Neural crest cell (in vitro differentiated cells): ENCODE measurements around the gene COL11A1. TPM values are rescaled to one million over a fixed set of nuclear protein-coding genes. Genes with fewer than 3 reads are reported as not detected.
"Not testable (repeated sequence)": the region's sequence is repeated elsewhere in the genome, so short reads cannot be mapped to it uniquely, and the experiment has no call there.

Source experiments
- DNase-seq: peaks from one replicate; pipeline ENCODE4 v3.0.0; 2021; ENCODE audit warnings: low read depth, mixed read lengths, low spot score
- H3K27ac Mint-ChIP-seq: one replicate; pipeline ENCODE4 v1.8.0; 2021; ENCODE audit warnings: mild to moderate bottlenecking, mixed read lengths; ENCODE audit not compliant: unreplicated experiment
- H3K27me3 Mint-ChIP-seq: 2 replicates; pipeline ENCODE4 v1.8.0; 2021; ENCODE audit warnings: low read depth, mild to moderate bottlenecking, mixed read lengths
- H3K36me3 Mint-ChIP-seq: 2 replicates; pipeline ENCODE4 v1.8.0; 2021; ENCODE audit warnings: low read depth, mild to moderate bottlenecking, mixed read lengths
- H3K4me1 Mint-ChIP-seq: 2 replicates; pipeline ENCODE4 v1.8.0; 2021; ENCODE audit warnings: mixed read lengths
- H3K4me3 Mint-ChIP-seq: one replicate; pipeline ENCODE4 v1.8.0; 2021; ENCODE audit warnings: mild to moderate bottlenecking, mixed read lengths
- H3K9me3 Mint-ChIP-seq: 2 replicates; pipeline ENCODE4 v1.8.0; 2021; ENCODE audit warnings: mixed read lengths
- CTCF ChIP-seq: fragments of 200-600 bp; sonication (generic); conservative IDR thresholded peaks from 2 replicates; pipeline ENCODE4 v1.5.0; 2021; ENCODE audit warnings: antibody characterized with exemption, mild to moderate bottlenecking
- total RNA-seq: library from RNA; stranded (reverse); gene quantifications from 2 replicates; pipeline ENCODE4 v1.2.1, GENCODE V29; 2021

COL11A1 gene
- total RNA-seq, 1 donor from 2014 or later: 25.1 TPM

- Mint-ChIP-seq H3K9me3 (no peaks in the 10 kb centered on the region), H3K4me1 (no peaks in the 10 kb centered on the region), H3K27me3 (no peaks in the 10 kb centered on the region), H3K36me3 (no peaks in the 10 kb centered on the region), H3K27ac (no peak overlapping the region), H3K4me3 (no peak overlapping the region)
- no peak for TF ChIP-seq CTCF
- DNase-seq: no peak
Measured at GRCh38 chr1:102952400-102952799, 155.9 kb downstream of the COL11A1 start.

- Mint-ChIP-seq H3K27ac (no peak overlapping the region), H3K36me3 (no peaks in the 10 kb centered on the region), H3K4me3 (no peak overlapping the region), H3K9me3 (no peaks in the 10 kb centered on the region), H3K27me3 (no peaks in the 10 kb centered on the region), H3K4me1 (peaks cover 4% of the 10 kb centered on the region)
- no peak for TF ChIP-seq CTCF
- DNase-seq: no peak
Measured at GRCh38 chr1:102942324-102942723, 166.0 kb downstream of the COL11A1 start.

GRCh38 chr1:102941366-102941947 lies 166.9 kb downstream of the COL11A1 start:
- no peak for TF ChIP-seq CTCF
- Mint-ChIP-seq H3K4me3 (no peak overlapping the region), H3K9me3 (no peaks in the 10 kb centered on the region), H3K4me1 (peaks cover 6% of the 10 kb centered on the region), H3K27me3 (no peaks in the 10 kb centered on the region), H3K36me3 (no peaks in the 10 kb centered on the region), H3K27ac (no peak overlapping the region)
- no peak for DNase-seq

GRCh38 chr1:102937401-102937800 lies 170.9 kb downstream of the COL11A1 start:
- Mint-ChIP-seq H3K27ac (no peak overlapping the region), H3K9me3 (no peaks in the 10 kb centered on the region), H3K36me3 (peaks cover 10% of the 10 kb centered on the region), H3K27me3 (no peaks in the 10 kb centered on the region), H3K4me1 (peaks cover 6% of the 10 kb centered on the region), H3K4me3 (no peak overlapping the region)
- TF ChIP-seq CTCF: no peak
- no peak for DNase-seq

- H3K36me3 Mint-ChIP-seq: peaks cover 14% of the 10 kb centered on the region
- H3K27ac Mint-ChIP-seq, DNase-seq, H3K4me3 Mint-ChIP-seq, H3K27me3 Mint-ChIP-seq, H3K4me1 Mint-ChIP-seq, H3K9me3 Mint-ChIP-seq: not testable (repeated sequence)
Measured at GRCh38 chr1:102933362-102933761, 175.0 kb downstream of the COL11A1 start.

GRCh38 chr1:102919659-102920058 lies 188.7 kb downstream of the COL11A1 start:
- Mint-ChIP-seq H3K27ac (no peak overlapping the region), H3K4me1 (no peaks in the 10 kb centered on the region), H3K27me3 (no peaks in the 10 kb centered on the region), H3K4me3 (no peak overlapping the region), H3K9me3 (no peaks in the 10 kb centered on the region), H3K36me3 (peaks cover 3% of the 10 kb centered on the region)
- DNase-seq: no peak
- no peak for TF ChIP-seq CTCF
